ENCODE results near the gene HPSE2. TPM values are rescaled to one million over a fixed set of nuclear protein-coding genes. Genes with fewer than 3 reads are reported as not detected.

The HPSE2 gene
- total RNA-seq, 1 donor from 2014 or later = not detected

DNA sequence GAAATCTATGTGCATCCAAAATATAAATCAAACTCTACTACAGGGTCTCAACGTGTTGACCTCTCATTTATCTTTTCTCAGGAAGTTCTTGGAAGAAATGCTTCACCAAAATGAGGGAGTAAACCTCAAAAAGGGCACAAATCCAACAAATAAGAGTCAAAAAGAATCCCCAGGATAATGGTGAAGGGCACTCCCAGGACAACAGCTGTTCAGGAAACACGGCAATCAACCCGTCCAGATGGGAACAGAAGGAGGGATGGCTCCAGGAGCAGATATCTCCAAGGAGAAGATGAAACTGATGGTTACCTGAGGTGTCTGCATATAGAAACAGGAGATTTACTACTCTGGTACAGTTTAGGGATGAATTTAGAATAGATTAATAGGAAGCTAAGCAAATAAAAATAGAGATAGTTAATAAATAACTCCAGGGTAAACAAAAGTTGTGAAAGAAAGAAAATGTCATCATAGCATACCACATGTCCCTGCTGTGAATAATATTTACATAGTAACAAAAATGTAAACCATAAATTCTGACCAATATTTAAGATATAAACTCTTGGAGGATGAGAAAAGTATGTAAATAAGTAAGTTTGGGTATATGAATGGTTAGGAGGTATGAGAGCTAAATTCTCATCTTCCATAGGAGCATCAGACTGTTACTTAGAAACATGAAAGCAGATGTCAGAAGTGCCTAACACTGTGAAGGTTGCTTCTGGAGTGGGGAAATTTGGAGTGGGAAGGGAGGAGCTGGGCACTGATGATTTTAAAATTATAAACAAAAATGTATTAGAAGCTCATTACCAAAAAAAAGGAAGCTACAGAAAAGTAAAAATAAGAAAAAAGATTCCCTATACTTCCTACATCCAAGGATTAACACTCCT is 551.4 kb downstream of the HPSE2 start:
- no peak overlapping the region for H3K4me3 ChIP-seq (ENCODE audit: low read depth, low read length)
- DNase-seq (ENCODE audit: low read depth) = no peak
- TF ChIP-seq, protein P1, sequence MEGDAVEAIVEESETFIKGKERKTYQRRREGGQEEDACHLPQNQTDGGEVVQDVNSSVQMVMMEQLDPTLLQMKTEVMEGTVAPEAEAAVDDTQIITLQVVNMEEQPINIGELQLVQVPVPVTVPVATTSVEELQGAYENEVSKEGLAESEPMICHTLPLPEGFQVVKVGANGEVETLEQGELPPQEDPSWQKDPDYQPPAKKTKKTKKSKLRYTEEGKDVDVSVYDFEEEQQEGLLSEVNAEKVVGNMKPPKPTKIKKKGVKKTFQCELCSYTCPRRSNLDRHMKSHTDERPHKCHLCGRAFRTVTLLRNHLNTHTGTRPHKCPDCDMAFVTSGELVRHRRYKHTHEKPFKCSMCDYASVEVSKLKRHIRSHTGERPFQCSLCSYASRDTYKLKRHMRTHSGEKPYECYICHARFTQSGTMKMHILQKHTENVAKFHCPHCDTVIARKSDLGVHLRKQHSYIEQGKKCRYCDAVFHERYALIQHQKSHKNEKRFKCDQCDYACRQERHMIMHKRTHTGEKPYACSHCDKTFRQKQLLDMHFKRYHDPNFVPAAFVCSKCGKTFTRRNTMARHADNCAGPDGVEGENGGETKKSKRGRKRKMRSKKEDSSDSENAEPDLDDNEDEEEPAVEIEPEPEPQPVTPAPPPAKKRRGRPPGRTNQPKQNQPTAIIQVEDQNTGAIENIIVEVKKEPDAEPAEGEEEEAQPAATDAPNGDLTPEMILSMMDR (conservative IDR thresholded peaks at IDR 0.05; ENCODE audit: low read depth, low read length) = no peak

DNA sequence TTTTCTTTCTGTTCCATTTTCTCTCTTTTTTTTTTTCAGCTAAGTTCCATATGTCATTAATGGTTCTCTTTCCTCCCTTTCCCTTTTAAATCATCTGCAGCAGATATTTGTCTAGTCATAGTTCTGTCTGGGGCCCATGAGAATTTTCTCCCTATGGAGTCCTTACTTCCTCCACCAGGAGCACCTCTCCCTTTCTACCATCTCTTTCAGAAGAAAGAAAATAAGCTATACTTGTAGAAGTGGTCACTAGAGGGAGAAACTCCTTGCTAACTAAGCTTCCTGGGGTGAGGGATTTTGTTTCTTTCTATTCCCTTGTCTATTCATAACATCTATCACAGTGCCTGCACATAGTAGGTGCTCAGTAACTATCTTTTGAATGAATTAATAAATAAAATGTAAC is 558.8 kb downstream of the HPSE2 start:
- no peak overlapping the region for H3K4me3 ChIP-seq (ENCODE audit: low read depth, low read length)
- TF ChIP-seq, protein P1 (conservative IDR thresholded peaks at IDR 0.05; ENCODE audit: low read depth, low read length) = peak; percentile 20
- DNase-seq (ENCODE audit: low read depth) = no peak

DNA sequence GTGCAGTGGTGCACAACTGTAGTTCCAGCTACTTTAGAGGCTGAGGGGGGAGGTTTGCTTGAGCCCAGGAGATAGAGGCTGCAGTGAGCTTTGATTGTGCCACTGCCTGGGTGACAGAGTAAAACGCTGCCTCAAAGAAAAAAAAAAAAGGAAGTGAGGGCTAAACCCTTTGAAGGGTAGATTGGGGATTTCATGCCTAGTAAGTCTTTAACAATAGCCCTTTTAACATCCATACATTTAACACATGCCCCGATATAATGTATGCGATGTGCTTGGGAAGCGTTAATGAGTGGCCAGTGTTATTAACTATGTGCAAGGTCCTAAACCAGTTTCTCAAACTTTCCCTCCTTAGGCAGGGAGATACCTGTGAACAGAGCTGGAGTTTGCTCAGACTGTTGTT is 559.8 kb downstream of the HPSE2 start:
- no peak overlapping the region for H3K4me3 ChIP-seq (ENCODE audit: low read depth, low read length)
- no peak for DNase-seq (ENCODE audit: low read depth)
- TF ChIP-seq, protein P1 (conservative IDR thresholded peaks at IDR 0.05; ENCODE audit: low read depth, low read length) = no peak

DNA sequence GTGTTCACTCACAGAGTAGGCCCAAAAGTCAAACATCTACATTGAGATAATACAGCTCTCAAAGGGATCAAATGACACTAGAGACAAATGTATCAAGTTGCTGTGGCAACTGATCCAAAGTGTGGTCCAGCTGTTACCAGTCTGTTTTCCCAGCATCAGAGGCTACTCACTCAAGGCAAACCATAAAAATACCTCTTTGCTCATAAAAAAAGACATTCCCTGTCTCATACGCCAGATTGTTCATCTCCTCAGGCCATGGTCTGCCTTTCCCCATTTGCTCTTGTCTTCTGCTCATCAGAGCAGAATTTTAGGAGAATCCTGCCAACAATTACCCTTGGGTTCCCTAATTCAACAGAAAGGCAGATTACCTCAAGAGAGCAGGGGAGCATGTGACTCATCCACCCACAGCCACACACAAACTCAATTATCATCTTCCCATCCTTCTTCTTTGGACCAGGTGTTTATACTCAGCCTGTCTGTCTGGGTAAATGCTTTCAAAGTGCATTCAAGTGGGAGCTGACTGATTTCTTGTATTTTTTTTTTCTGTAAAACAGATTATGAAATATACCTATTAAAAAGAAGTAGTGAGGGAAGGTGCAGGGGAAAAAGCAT is 562.4 kb downstream of the HPSE2 start:
- H3K4me3 ChIP-seq (ENCODE audit: low read depth, low read length) = no peak overlapping the region

DNA sequence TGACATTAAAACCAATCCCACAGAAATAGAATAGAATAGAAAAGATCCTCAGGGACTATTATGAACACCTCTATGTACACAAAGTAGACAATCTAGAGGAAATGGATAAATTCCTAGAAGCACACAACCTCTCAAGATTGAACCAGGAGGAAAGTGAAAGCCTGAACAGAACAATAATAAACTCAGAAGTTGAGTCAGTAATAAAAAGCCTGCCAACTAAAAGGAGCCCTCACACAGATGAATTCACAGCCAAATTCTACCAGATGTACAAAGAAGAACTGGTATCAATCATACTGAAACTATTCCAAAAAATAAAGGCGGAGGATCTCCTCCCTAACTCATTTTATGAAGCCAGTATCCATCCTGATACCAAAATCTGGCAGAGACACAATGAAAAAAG is 568.6 kb downstream of the HPSE2 start:
- DNase-seq (ENCODE audit: low read depth) = no peak
- no peak overlapping the region for H3K4me3 ChIP-seq (ENCODE audit: low read depth, low read length)
- TF ChIP-seq, protein P1 (conservative IDR thresholded peaks at IDR 0.05; ENCODE audit: low read depth, low read length) = no peak

More for the DNA sequence above, 562.4 kb downstream of the HPSE2 start:
- TF ChIP-seq, protein P1 (conservative IDR thresholded peaks at IDR 0.05; ENCODE audit: low read depth, low read length) = no peak
- no peak for DNase-seq (ENCODE audit: low read depth)

DNA sequence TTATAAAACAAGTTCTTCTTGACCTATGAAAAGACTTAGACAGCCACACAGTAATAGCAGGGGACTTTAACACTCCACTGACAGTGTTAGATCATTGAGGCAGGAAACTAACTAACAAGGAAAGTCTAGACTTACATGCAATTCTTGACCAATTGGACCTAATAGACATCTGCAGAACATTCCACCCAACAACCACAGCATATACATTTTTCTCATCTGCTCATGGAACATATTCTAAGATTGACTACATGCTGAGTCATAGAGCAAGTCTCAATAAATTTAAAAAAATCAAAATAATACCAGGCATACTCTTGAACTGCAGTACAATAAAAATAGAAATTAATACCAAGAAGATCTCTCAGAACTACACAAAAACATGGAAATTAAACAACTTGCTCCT is 569.4 kb downstream of the HPSE2 start:
- TF ChIP-seq, protein P1 (conservative IDR thresholded peaks at IDR 0.05; ENCODE audit: low read depth, low read length) = no peak
- H3K4me3 ChIP-seq (ENCODE audit: low read depth, low read length) = no peak overlapping the region
- DNase-seq (ENCODE audit: low read depth) = no peak

Measured in epithelial cell of proximal tubule (primary cell).